GM18519 (cell line): Measurements from ENCODE around the gene HOATZ.

ENCODE experiments used
- ATAC-seq: cut with Tn5 transposase; IDR thresholded peaks from one replicate; pipeline ENCODE4 v1.9.1; 2021; ENCODE audit warnings: mild to moderate bottlenecking, moderate library complexity; ENCODE audit not compliant: unreplicated experiment, low FRiP score

Gene HOATZ

DNA sequence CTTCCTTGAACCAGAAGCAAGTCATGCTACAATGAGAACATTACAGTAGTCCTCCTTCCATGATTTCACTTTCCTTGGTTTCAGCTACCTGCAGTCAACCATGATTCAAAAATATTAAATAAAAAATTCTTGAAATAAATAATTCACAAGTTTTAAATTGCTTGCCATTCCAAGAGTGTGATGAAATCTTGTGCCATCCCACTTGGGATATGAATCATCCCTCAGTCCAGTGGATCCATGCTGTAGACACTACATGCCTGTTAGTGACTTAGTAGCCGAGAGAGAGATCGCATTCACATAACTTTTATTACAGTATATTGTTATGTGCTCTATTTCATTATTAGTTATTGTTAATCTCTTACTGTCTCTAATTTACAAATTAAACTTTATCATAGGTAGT is 6.0 kb downstream of the HOATZ start:
- no peak for ATAC-seq

DNA sequence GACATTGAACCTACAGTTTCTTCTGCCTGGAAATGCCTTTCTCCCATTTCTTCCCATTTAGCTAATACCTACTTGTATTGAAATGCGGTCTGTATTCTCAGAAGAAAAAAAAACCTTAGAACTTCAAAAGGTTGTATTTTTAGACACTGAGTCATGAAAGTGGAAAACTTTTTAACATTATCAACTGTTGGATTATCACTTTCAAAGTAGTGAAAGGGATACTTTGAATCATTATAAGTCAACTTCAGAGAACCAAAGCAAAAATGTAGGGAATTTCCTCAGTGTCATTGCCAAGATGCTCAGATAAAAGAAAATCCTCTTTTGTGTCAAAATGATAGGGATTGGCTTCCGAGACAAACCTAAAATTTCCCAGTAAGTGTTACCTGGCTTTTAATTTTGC is 6.6 kb downstream of the HOATZ start:
- no peak for ATAC-seq

DNA sequence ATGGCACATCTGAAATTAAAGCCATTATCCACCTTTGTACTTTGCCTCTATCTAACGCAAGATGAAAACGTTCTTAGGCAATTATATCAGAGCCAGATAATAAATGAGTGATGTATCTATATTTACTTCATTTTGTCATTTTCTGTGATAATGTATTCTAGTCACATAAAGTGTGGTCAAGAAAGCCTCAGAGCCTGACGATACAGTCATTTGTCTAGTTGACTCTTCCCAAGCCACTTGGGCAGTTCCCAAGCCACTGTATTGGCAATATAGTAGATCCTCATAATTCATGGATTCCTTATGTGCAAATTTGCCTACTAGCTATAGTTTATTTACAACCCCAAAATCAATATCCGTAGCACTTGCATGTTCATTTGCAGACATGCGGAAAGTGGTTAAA is 7.8 kb downstream of the HOATZ start:
- no peak for ATAC-seq

DNA sequence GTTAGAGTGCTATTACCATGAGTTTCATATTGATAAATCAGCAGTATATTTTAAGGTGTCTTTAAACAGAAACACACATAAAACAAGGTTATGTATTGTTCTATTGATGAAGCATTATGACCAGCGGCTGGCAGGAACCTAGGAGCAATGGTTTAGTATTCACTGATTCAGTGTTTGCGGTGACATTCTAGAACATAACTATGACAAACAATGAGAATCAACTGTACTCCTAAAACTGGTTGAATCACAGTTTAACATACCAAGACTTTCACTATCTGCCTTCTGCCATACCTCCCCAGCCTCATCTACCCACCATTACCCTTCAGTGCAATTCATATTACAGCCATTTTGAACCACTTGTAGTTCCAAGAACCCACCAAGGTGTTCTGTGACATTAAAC is 8.8 kb downstream of the HOATZ start:
- no peak for ATAC-seq

DNA sequence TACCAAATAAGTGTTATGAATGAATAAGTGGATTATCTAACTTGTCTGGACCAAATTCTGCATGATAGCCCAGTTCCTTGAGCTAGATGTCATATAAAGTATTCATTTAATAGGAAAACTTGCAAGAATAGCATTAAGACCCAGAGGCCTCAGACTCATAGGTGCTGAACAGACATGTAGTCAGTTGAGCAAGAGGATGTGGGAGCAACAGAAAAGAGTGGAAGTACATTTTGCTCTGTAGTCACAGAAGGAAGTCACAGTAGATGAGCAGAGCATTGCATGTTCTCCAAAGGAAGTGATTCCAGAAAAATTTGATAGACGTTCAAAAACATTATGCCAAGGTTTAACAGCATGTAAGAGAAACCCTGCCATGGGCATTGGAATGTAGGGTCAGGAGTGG is 9.5 kb downstream of the HOATZ start:
- ATAC-seq, result no peak

DNA sequence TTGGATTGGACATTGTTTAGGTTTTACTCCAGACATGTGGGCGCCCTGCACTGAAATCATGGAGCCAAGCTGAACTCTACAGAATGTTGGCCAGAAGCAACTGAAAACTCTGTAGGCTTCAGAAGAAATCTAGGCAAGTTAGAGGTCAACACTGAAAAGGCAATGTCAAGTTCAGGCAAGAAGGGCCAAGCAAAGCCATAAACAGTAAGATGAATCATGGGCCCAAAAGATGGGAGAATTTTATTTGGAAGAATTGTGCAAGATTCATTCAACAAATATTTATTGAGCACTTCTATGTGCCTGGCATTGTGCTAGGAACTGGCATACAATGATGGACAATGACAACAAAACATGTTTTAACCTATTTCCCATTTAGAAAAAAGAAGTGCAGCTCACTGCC is 10.9 kb downstream of the HOATZ start:
- no peak for ATAC-seq

DNA sequence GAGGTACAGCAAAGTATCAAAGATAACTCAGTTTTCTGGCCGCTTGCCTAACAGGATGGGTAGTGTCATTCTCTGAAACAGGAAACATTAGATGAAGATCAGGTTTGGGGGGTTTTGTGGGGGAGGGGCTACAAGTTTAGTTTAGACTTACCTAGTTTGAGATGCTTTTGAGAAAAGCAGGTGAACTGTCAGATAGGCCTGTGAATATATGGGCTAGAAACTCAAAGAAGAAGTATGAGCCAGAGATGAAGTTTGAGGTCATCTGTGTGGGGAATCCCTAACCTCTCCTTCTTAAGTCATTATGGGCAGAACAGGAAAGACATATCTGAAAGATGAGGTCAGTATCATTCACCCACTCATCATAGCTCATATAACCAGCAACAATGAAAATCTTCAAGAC is 11.9 kb downstream of the HOATZ start:
- ATAC-seq, result no peak

DNA sequence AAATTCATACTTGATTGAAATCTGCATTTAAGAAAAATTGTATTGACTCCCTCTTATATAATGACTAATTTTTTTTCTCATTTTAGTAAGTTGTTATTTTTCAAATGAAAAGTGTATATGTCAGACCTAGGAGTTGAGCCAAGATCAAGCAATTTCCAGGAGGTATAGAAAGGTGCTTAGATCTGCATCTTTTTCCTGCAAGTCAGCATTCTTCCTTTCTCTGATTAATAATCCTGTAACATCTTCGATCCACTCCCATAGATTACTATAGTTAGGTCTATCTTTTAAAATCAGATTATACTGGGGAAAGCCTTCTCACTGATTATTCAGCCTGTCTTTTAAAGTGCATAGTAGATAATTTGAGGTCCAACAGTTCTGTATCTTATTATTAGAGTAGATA is 12.7 kb downstream of the HOATZ start:
- no peak for ATAC-seq

DNA sequence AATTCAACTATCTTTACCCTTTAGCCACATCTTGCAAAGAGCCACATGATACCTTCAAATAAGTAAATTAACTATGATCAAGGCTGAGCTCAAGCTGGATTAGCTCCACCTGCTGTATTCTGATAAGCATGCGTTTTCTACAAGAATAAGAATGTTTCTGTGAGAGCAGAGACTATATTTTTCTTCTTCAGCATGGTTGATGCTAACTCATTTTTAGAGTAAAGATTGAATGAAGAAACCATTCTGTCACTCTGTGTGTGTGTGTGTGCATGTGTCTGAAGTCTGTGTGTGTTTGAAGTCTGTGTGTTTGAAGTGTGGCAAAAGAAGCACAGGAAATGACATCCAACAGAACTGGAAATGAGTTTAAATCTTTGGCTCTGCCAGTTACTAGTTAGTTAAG is 14.0 kb downstream of the HOATZ start:
- no peak for ATAC-seq

DNA sequence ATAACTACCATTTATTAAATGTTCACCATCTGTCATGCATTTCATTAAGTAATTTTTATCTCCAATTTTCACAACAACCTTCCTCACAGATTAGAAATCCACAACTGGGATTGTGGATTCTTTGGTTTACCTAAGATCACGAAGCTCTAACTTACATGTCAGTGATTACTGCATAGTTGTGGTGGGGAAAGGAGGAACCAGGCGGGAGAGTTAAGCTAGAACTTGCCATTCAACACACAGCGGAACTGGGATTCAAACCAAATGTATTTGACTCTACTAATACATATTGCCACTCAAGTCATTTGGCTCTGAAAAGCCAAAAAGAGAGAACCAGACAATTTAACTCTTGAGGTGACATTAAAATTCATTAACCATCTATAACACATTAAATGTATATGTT is 15.5 kb downstream of the HOATZ start:
- ATAC-seq, result no peak

DNA sequence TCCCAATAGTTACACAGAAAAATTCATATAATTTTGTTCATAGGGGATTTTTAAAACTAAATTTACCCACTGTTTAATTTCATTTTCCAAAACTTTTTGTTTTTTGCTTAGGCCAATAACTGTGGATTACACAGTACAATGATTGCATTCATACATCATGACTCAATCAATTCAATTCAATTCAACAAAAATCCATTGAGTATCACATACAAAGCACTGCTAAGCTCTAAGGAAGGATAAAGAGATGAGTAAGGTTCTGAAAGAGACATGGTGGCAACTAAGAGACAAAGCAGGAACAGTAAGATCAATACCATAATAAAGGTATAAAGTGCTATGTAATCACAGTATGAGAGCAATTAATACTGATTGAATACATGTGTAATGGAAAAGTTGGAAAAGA is 16.6 kb downstream of the HOATZ start:
- no peak for ATAC-seq

DNA sequence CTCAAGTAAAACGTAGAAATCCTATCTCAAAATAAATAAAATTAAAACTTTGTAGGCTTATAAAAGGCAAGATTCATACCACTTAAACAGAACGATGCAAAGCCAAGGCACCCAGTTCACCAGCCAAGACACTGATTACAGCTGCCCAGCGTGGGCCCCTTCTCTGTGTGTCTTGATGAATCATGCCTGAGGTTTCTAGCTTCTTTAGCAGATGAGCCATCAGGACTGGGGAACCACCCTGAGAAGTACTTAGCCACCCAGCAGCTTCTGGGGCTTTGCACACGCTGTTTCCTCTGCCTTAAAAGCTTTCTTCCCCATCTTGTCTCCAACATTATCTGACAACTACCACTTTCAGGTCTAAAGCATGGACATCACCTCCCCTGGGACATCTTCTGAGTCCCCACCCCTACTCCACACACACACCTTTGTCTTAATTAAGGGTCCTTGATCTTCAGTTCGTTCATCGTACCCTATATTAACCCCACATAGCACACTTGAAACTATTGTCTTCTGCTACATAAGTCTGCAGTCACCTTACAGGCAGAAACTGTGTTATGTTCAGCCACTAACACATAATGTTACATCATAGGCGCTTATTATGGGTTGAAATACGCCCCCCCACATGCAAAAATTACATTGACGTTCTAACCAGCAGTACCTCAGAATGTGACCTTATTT is 17.2 kb downstream of the HOATZ start:
- peak; percentile 71 for ATAC-seq

DNA sequence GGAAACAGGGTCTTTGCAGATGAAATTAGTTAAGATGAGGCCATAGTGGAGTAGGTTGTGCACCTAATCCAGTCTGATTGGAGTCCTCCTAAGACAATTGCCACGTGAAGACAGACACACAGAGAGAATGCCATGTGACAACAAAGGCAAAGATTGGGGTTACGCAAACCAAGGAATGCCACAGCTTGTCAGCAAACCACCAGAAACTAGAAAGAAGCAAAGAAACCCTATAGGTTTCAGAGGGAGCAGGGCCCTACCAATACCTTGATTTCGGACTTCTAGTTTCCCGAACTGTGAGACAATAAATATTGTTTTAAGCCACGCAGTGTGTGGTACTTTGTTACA is 17.8 kb downstream of the HOATZ start:
- ATAC-seq, result no peak

DNA sequence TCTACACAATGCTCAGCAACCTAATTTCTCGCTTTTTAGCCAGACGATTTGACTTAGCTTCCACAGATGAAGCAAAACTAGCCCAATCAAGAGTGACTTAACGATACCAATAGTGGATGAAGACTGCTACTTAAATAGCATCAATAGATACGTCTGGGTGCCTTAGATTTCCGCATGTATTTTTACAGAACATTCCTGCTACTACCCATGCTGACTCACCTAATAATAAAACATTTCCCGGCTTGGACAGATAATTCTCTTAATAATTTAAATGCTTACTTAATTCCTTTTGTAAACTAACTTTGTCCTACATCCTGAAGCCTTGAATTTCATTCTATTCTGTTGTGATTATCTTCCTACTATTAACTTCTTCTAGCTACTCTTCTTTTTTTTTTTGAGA is 20.7 kb downstream of the HOATZ start:
- ATAC-seq, result no peak

DNA sequence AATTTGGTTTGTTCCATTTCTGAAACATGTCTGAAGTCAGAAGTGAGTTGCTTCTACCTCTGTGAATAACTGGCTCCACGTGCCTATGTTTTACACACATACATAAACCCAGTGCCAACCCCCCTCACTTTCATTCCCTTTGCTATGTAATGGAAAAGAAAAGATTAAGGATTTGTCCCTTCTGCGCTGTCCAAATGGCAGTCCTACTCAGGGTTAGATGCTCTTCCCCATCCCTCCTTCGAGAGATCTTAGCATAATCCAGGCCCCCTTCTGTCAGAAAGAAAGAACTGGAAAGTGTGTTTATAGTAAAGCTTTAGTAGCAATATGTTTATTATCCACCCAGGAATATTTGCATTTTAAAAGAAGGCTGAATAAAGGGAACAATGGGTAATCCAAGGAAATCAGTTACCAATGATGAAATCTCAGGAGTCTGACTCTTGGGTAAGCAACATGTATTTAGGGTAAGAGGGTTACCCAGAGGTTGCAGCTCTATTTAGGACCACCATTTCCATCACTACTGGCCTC is 22.8 kb downstream of the HOATZ start:
- no peak for ATAC-seq

DNA sequence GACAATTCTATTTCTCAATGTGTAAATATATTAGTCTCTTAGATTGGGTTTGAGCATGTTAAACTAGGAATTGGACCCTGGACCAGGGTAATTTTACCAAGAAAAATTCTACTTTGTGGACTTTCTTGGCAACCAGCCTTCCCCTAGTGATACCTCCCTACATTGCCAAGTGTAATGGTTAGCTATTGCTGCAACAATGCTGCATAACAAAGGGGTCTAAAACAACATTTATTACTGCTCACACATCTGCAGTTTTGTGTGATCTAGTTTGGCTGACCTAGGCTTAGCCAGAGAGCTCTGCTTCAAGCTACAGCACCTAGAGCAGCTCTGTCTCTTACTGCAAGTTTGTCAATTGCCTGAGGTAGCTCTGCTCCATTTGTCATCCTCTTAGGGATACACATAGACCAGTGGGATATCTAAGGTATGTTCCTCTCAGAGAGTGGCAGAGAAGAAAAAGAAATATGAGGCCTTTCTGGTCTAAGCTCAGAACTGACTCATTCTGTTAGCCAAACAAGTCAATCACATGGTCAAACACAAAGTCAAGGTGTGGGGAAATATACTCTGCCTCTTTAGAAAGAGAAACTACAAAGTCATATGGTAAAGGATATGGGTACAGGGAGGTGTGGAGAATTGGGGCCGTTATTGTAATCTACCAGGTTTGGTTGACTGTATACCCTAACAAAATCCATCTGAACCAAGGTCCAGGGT is 24.0 kb downstream of the HOATZ start:
- ATAC-seq, result no peak

DNA sequence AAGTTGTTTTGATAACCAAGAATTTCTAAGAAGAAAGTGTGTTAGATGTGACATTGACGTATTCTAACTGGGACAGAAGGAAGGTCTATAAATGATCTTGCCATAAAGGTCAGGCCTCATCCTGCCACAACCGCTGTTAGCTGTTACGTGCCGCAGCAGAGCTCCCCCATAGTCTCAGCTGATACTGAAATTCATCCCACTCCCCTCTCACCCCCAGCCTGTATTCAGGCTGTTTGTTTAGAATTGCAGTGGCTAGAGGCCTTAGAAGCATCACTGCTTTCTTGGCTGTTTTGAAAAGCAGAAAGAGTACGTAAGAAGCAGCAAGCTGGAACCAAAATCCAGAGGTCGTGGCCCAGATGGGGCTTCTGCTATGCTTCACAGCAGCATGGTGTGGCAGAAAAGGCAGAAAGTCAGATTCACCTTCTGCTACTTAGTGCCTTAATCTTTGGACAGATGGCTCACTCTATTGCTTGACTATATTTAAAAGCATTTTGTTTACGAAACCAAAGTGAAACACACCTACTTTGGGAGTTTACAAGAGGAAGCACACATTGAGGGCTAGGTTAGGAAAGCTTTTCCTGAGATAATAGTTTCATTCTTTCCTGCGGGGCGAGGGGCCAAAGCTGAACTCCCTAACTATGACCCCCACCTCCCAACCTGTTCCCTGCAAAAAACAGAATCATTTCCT is 25.0 kb downstream of the HOATZ start:
- ATAC-seq, result no peak

DNA sequence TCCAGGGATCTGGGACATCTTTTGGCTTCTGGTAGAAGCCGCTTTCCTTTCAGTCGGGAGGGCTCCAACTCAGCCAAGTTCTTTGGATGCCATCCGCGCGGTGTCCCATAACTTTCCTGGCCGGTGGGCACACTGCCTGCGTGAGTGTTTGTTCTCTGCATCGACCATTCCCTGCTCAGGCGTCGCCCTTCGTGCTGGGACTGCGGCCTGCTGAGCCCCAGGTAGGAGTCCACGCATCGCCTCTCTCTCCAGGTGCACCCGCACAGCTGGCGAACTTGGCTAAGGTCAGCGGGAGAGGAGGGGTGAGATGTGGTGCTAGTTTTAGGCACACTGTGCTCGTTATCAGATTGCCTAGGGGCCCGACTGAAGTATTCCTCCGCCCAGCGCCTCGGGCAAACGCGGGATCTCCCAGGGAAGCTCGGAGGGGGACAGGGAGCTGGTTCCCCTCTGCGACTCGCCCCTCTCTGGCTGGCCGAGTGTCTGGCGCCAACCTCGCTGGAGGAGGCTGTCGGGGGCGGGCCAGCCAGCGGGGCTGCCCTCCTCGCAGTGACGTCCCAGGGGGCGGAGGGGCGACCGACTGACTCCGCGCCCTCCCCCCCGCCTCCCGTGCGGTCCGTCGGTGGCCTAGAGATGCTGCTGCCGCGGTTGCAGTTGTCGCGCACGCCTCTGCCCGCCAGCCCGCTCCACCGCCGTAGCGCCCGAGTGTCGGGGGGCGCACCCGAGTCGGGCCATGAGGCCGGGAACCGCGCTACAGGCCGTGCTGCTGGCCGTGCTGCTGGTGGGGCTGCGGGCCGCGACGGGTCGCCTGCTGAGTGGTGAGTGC is 25.7 kb downstream of the HOATZ start, which contains the start of gene LAYN:
Gene LAYN (plus strand): TSS at position 607 of the 823 bp plus-strand sequence. CDS start 124 bp downstream, at position 731.
- ATAC-seq, result no peak

DNA sequence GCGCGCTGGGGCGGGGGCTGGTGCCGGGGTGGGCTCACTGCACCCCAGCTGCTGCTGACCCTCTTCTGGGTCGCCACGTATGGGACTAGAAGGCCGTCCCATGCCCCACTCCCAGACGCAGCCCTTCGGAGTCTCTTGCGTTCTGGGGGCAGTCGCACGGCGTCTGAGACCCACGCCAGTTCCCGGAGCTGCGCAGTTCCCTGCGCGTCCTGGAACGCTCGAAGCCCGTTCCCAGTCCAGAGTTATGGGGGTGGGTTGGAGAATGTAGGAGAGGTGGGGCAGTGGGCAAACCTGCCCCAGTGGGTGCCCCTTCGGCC is 26.3 kb downstream of the HOATZ start:
- no peak for ATAC-seq

DNA sequence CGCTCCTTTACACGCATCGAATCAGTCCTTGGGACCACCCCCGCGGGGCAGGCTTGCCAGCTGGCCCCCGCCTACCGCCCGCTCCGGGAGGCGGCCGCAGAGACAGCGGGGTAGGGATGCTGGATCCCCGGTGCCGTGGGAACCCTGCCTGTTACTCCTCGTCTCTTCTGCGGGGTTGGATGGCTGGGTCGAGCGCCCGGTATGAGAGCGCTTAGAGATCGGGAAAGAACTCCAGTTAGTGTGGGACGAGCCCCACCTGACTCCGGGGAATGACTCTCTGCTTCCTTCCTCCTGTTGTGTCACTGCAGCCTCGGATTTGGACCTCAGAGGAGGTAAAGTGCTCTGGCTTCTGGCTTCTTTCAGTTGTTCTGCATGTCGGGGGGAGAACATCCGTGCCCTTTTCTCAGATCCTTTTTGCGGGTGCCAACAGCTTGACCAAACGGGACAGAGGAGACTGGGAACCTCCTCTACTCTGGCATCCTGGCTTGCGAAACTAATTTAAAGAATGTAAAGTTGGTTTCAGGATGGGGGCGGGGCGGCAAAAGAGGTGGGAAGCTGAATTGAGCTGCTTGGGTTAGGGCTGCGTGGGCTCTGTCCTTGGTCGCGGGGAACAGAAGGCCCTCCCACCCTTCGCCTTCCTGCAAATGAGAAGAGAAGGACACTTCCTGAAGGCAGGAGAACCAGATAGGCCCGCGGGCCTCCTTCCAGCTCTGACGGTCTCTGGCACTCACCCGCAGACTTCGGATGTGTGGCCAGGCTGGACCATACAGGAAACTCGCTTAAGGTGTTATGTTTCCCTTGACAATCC is 26.9 kb downstream of the HOATZ start:
- ATAC-seq, result no peak
